ENCODE data around the gene ANG. TPM values are rescaled to one million over a fixed set of nuclear protein-coding genes. Genes with fewer than 3 reads are reported as not detected.
"Not testable (repeated sequence)": the region's sequence is repeated elsewhere in the genome, so short reads cannot be mapped to it uniquely, and the experiment has no call there.

Gene ANG
- total RNA-seq, 1 experiment from 2014 or later: 24.7 TPM

- H3K27ac Mint-ChIP-seq (ENCODE audit: unreplicated experiment): peak overlapping the region; percentile 49
- DNase-seq: no peak
Measured at GRCh38 chr14:20661197-20661596, 27.4 kb upstream of the ANG start.

DNA sequence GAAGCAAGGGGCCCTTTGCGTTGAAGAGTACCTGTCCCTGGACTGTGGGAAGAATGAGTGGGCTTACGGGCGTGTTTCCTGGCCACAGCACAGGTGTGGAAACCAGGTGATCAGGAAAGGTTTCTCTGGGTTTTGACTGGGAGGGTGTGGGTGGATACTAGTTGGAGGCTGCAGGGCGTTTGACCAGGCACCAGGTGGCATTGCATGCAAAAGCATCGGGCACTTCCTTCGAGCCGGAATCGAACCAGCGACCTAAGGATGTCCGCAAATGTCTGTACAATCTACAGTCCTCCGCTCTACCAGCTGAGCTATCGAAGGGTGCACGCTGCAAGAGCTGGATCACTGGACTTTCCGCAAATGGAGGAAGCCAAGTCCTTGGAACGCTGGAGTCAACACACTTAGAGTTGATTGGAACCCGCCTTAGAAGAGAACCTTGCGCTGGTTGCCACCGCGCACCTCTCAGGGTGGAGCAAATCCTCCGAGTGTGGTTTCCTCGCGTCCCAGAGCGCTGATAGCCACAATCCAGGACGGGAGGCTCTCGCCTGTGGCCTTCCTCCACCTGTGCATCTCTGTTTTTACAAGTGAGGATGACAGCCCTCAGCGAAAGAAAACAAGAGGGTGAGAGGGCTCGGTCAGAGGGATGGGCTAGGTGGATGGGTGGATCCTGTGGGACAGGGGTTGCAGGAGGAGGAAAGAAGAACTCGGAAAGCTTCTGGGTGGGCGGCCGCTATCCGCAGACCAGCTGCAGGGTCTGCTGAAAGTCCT lies 25.4 kb upstream of the ANG start:
- Histone ChIP-seq H3K27me3 (replicated peaks; ENCODE audit: control insufficient read depth, insufficient read depth, low read length) (no peaks in the 10 kb centered on the region), H3K4me3 (ENCODE audit: low read depth, low read length) (no peak overlapping the region), H3K4me1 (peaks cover 7% of the 10 kb centered on the region; the same call in 1 of the 2 replicates), H3K9me3 (no peaks in the 10 kb centered on the region), H3K36me3 (ENCODE audit: control insufficient read depth, insufficient read depth, low read length) (no peaks in the 10 kb centered on the region)
- peak in 1 of 2 experiments; percentile 32 for DNase-seq
- no peaks in the 10 kb centered on the region for H3K9me3 Mint-ChIP-seq (ENCODE audit: unreplicated experiment)
- no peak overlapping the region for H3K27ac Mint-ChIP-seq (ENCODE audit: unreplicated experiment)
- H3K27me3 Mint-ChIP-seq (ENCODE audit: insufficient read depth, unreplicated experiment): no peaks in the 10 kb centered on the region
- peak in 1 of 2 experiments; percentile 10 for TF ChIP-seq CTCF (IDR thresholded peaks at IDR 0.05; ENCODE audit: insufficient read depth in 1 of 2, low read depth in 1 of 2, low read length in 1 of 2, severe bottlenecking in 1 of 2, unreplicated experiment in 1 of 2)
- H3K4me1 Mint-ChIP-seq (ENCODE audit: low read depth, unreplicated experiment): no peaks in the 10 kb centered on the region
- intact Hi-C loops (cut with micrococcal nuclease; ENCODE audit: unreplicated experiment): loop anchor here (1.0 kb wide), 2 partner anchors 24 to 28 kb away; no protein-coding TSS in a partner anchor
- no TSS peak for BruUV-seq (replicated peaks)
- ChIA-PET CTCF (interaction anchor here (0.6 to 0.9 kb wide), 3 partner anchors 28 to 308 kb away, joined by 3 to 4 read pairs (median 3); no protein-coding TSS in a partner anchor), POLR2A (no interaction called here)
- no peak overlapping the region for H3K4me3 Mint-ChIP-seq (ENCODE audit: unreplicated experiment)
- no peaks in the 10 kb centered on the region for H3K36me3 Mint-ChIP-seq (ENCODE audit: insufficient read depth, unreplicated experiment)

More at GRCh38 chr14:20661197-20661596, 27.4 kb upstream of the ANG start:
- Mint-ChIP-seq H3K4me1 (ENCODE audit: low read depth, unreplicated experiment) (peaks cover 7% of the 10 kb centered on the region), H3K9me3 (ENCODE audit: unreplicated experiment) (no peaks in the 10 kb centered on the region), H3K4me3 (ENCODE audit: unreplicated experiment) (no peak overlapping the region), H3K27me3 (ENCODE audit: insufficient read depth, unreplicated experiment) (no peaks in the 10 kb centered on the region), H3K36me3 (ENCODE audit: insufficient read depth, unreplicated experiment) (no peaks in the 10 kb centered on the region)
- no peaks in the 10 kb centered on the region for H3K27me3 ChIP-seq (replicated peaks; ENCODE audit: control insufficient read depth, insufficient read depth, low read length)
- H3K9me3 ChIP-seq: no peaks in the 10 kb centered on the region
- TF ChIP-seq CTCF (IDR thresholded peaks at IDR 0.05; ENCODE audit: insufficient read depth in 1 of 2, low read depth in 1 of 2, low read length in 1 of 2, severe bottlenecking in 1 of 2, unreplicated experiment in 1 of 2): no peak
- ChIA-PET POLR2A (no interaction called here), CTCF (interaction anchor here (1.2 kb wide), 1 partner anchor 30 kb away, joined by 3 read pairs; no protein-coding TSS in a partner anchor)
- no peak overlapping the region for H3K4me3 ChIP-seq (ENCODE audit: low read depth, low read length)
- no TSS peak for BruUV-seq (replicated peaks)
- intact Hi-C loops (cut with micrococcal nuclease; ENCODE audit: unreplicated experiment): no loop called here
- H3K36me3 ChIP-seq (ENCODE audit: control insufficient read depth, insufficient read depth, low read length): no peaks in the 10 kb centered on the region
- H3K4me1 ChIP-seq: peaks cover 12% of the 10 kb centered on the region; the same call in 1 of the 2 replicates

DNA sequence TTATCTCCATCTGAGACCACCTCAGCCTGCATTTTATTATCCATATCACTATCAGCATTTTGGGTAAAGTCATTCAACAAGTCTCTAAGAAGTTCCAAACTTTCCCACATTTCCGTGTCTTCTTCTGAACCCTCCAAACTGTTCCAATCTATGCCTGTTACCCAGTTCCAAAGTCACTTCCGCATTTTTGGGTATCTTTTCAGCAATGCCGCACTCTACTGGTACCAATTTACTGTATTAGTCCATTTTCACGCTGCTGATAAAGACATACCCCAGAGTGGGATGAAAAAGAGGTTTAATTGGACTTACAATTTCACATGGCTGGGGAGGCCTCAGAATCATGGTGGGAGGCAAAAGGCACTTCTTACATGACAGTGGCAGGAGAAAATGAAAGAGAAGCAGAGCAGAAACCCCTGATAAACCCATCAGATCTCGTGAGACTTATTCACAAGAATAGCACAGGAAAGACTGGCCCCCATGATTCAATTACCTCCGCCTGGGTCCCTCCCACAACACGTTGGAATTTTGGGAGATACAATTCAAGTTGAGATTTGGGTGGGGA lies 22.1 kb upstream of the ANG start:
- H3K36me3 ChIP-seq (ENCODE audit: control insufficient read depth, insufficient read depth, low read length); DNase-seq; H3K36me3 Mint-ChIP-seq (ENCODE audit: insufficient read depth, unreplicated experiment); H3K27me3 Mint-ChIP-seq (ENCODE audit: insufficient read depth, unreplicated experiment); H3K27me3 ChIP-seq (replicated peaks; ENCODE audit: control insufficient read depth, insufficient read depth, low read length); CTCF ChIA-PET; POLR2A ChIA-PET; H3K4me3 ChIP-seq (ENCODE audit: low read depth, low read length); H3K9me3 Mint-ChIP-seq (ENCODE audit: unreplicated experiment); H3K4me1 Mint-ChIP-seq (ENCODE audit: low read depth, unreplicated experiment); BruUV-seq (replicated peaks); H3K9me3 ChIP-seq; H3K27ac Mint-ChIP-seq (ENCODE audit: unreplicated experiment); H3K4me3 Mint-ChIP-seq (ENCODE audit: unreplicated experiment); intact Hi-C loops (cut with micrococcal nuclease; ENCODE audit: unreplicated experiment); H3K4me1 ChIP-seq: not testable (repeated sequence)
